ENCODE data around the gene MACROD2. TPM values are rescaled to one million over a fixed set of nuclear protein-coding genes. Genes with fewer than 3 reads are reported as not detected.

Gene MACROD2
- total and polyA plus RNA-seq, 2 experiments from 2014 or later, result 2.8 to 4.3 TPM

- H3K9me2 ChIP-seq (ENCODE audit: insufficient read depth), result no peaks in the 10 kb centered on the region
- no peaks in the 10 kb centered on the region for H3K36me3 ChIP-seq (ENCODE audit: insufficient read depth)
- Mint-ChIP-seq H3K27ac (no peak overlapping the region), H3K4me1 (no peaks in the 10 kb centered on the region), H3K36me3 (ENCODE audit: low read depth) (no peaks in the 10 kb centered on the region), H3K27me3 (ENCODE audit: insufficient read depth, low read depth, poor library complexity) (no peaks in the 10 kb centered on the region), H3K4me3 (no peak overlapping the region), H3K9me3 (no peaks in the 10 kb centered on the region)
- H3K79me2 ChIP-seq (replicated peaks; ENCODE audit: insufficient read depth), result no peaks in the 10 kb centered on the region
- no peak overlapping the region for H2AFZ ChIP-seq
- no peaks in the 10 kb centered on the region for H3K27me3 ChIP-seq (ENCODE audit: insufficient read depth)
- no peak overlapping the region for H3K4me3 ChIP-seq
- H4K20me1 ChIP-seq (replicated peaks; ENCODE audit: insufficient read depth), result no peaks in the 10 kb centered on the region
- no peaks in the 10 kb centered on the region for H3F3A ChIP-seq (replicated peaks; ENCODE audit: low read depth)
- no peak overlapping the region for H3K27ac ChIP-seq (ENCODE audit: low read depth)
- ATAC-seq (peak; percentile 52), DNase-seq (ENCODE audit: low spot score) (peak; percentile 35)
- no peak overlapping the region for H3K4me2 ChIP-seq
- no peaks in the 10 kb centered on the region for H3K4me1 ChIP-seq (ENCODE audit: insufficient read depth)
- TF ChIP-seq CREB1 (CRISPR knock-in tag; IDR thresholded peaks at IDR 0.05; ENCODE audit: low read depth), result no peak
- peak; percentile 51 to 66 for TF ChIP-seq CTCF (conservative IDR thresholded peaks at IDR 0.05; ENCODE audit: low read depth in 2 of 2)
These were observed 1382.8 kb downstream of the MACROD2 start for GRCh38 chr20:15378151-15378550.

DNA sequence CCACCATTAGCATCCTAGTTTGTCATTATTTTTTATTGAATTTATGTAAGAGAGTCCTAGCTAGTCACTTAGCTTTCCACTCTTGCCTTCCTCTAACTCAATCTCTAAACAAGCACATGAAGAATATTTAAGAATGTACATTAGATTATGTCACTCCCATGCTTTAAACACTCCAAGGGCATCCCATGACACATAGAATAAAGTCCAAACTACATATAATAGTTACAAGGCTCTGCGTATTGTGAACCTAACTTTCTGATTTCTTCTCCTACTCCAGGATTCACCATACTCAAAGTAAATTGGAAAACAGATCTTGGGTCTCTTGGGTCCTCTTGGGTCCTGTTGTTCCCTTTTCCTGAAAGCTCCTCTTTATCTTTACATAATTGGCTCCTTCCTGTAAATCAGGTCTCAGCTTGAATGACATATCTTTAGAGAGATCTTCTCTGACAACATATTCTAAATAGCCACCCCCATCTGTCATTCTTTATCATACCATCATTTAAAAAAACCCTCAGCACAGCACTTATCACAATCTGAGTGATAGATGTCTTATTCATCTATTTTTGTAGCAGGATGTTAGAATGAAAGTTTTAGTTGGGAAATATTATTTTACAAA is 1384.5 kb downstream of the MACROD2 start:
- Histone ChIP-seq H4K20me1 (replicated peaks; ENCODE audit: insufficient read depth) (no peaks in the 10 kb centered on the region), H3K4me3 (no peak overlapping the region), H3K27ac (ENCODE audit: low read depth) (no peak overlapping the region), H3K9me2 (ENCODE audit: insufficient read depth) (no peaks in the 10 kb centered on the region), H2AFZ (no peak overlapping the region), H3F3A (replicated peaks; ENCODE audit: low read depth) (no peaks in the 10 kb centered on the region), H3K36me3 (ENCODE audit: insufficient read depth) (no peaks in the 10 kb centered on the region), H3K27me3 (ENCODE audit: insufficient read depth) (no peaks in the 10 kb centered on the region), H3K4me2 (no peak overlapping the region), H3K4me1 (ENCODE audit: insufficient read depth) (no peaks in the 10 kb centered on the region), H3K79me2 (replicated peaks; ENCODE audit: insufficient read depth) (no peaks in the 10 kb centered on the region)
- no peak for ATAC-seq
- no peak for DNase-seq (ENCODE audit: low spot score)
- no peaks in the 10 kb centered on the region for H3K36me3 Mint-ChIP-seq (ENCODE audit: low read depth)
- H3K27me3 Mint-ChIP-seq (ENCODE audit: insufficient read depth, low read depth, poor library complexity), result no peaks in the 10 kb centered on the region
- H3K9me3 Mint-ChIP-seq, result no peaks in the 10 kb centered on the region
- H3K4me3 Mint-ChIP-seq, result no peak overlapping the region
- no peaks in the 10 kb centered on the region for H3K4me1 Mint-ChIP-seq
- H3K27ac Mint-ChIP-seq, result no peak overlapping the region
- TF ChIP-seq EZH2 (IDR thresholded peaks at IDR 0.05; ENCODE audit: low read depth, unreplicated experiment), result no peak
- TF ChIP-seq EZH2phosphoT487 (IDR thresholded peaks at IDR 0.05; ENCODE audit: unreplicated experiment), result no peak
- no peak for TF ChIP-seq CTCF (conservative IDR thresholded peaks at IDR 0.05; ENCODE audit: low read depth in 2 of 2)
- TF ChIP-seq, protein P1, sequence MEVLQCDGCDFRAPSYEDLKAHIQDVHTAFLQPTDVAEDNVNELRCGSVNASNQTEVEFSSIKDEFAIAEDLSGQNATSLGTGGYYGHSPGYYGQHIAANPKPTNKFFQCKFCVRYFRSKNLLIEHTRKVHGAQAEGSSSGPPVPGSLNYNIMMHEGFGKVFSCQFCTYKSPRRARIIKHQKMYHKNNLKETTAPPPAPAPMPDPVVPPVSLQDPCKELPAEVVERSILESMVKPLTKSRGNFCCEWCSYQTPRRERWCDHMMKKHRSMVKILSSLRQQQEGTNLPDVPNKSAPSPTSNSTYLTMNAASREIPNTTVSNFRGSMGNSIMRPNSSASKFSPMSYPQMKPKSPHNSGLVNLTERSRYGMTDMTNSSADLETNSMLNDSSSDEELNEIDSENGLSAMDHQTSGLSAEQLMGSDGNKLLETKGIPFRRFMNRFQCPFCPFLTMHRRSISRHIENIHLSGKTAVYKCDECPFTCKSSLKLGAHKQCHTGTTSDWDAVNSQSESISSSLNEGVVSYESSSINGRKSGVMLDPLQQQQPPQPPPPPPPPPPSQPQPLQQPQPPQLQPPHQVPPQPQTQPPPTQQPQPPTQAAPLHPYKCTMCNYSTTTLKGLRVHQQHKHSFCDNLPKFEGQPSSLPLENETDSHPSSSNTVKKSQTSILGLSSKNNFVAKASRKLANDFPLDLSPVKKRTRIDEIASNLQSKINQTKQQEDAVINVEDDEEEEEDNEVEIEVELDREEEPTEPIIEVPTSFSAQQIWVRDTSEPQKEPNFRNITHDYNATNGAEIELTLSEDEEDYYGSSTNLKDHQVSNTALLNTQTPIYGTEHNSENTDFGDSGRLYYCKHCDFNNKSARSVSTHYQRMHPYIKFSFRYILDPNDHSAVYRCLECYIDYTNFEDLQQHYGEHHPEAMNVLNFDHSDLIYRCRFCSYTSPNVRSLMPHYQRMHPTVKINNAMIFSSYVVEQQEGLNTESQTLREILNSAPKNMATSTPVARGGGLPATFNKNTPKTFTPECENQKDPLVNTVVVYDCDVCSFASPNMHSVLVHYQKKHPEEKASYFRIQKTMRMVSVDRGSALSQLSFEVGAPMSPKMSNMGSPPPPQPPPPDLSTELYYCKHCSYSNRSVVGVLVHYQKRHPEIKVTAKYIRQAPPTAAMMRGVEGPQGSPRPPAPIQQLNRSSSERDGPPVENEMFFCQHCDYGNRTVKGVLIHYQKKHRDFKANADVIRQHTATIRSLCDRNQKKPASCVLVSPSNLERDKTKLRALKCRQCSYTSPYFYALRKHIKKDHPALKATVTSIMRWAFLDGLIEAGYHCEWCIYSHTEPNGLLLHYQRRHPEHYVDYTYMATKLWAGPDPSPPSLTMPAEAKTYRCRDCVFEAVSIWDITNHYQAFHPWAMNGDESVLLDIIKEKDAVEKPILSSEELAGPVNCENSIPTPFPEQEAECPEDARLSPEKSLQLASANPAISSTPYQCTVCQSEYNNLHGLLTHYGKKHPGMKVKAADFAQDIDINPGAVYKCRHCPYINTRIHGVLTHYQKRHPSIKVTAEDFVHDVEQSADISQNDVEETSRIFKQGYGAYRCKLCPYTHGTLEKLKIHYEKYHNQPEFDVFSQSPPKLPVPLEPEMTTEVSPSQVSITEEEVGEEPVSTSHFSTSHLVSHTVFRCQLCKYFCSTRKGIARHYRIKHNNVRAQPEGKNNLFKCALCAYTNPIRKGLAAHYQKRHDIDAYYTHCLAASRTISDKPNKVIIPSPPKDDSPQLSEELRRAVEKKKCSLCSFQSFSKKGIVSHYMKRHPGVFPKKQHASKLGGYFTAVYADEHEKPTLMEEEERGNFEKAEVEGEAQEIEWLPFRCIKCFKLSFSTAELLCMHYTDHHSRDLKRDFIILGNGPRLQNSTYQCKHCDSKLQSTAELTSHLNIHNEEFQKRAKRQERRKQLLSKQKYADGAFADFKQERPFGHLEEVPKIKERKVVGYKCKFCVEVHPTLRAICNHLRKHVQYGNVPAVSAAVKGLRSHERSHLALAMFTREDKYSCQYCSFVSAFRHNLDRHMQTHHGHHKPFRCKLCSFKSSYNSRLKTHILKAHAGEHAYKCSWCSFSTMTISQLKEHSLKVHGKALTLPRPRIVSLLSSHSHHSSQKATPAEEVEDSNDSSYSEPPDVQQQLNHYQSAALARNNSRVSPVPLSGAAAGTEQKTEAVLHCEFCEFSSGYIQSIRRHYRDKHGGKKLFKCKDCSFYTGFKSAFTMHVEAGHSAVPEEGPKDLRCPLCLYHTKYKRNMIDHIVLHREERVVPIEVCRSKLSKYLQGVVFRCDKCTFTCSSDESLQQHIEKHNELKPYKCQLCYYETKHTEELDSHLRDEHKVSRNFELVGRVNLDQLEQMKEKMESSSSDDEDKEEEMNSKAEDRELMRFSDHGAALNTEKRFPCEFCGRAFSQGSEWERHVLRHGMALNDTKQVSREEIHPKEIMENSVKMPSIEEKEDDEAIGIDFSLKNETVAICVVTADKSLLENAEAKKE (CRISPR knock-in tag; IDR thresholded peaks at IDR 0.05), result no peak
- no peak for TF ChIP-seq CREB1 (CRISPR knock-in tag; IDR thresholded peaks at IDR 0.05; ENCODE audit: low read depth)
- no peak for TF ChIP-seq STAT1 (IDR thresholded peaks at IDR 0.05; ENCODE audit: unreplicated experiment)
- TF ChIP-seq NANOG (IDR thresholded peaks at IDR 0.05; ENCODE audit: borderline replicate concordance), result no peak
- no peak for TF ChIP-seq ZNF331 (CRISPR knock-in tag; IDR thresholded peaks at IDR 0.05; ENCODE audit: low read depth)
- no peak for TF ChIP-seq POLR2AphosphoS5 (IDR thresholded peaks at IDR 0.05; ENCODE audit: low read depth)
- TF ChIP-seq, protein P2, sequence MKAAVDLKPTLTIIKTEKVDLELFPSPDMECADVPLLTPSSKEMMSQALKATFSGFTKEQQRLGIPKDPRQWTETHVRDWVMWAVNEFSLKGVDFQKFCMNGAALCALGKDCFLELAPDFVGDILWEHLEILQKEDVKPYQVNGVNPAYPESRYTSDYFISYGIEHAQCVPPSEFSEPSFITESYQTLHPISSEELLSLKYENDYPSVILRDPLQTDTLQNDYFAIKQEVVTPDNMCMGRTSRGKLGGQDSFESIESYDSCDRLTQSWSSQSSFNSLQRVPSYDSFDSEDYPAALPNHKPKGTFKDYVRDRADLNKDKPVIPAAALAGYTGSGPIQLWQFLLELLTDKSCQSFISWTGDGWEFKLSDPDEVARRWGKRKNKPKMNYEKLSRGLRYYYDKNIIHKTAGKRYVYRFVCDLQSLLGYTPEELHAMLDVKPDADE (IDR thresholded peaks at IDR 0.05), result no peak

Data from GM23338 (cell line).